GM12801 (cell line): ENCODE results near the gene THSD4.

ENCODE experiments used
- CTCF ChIP-seq: IDR thresholded peaks from one replicate; pipeline ENCODE4 v1.5.1; 2011; ENCODE audit warnings: control low read depth; ENCODE audit not compliant: insufficient read length; ENCODE audit errors: extremely low read depth

The THSD4 gene

GRCh38 chr15:71611553-71612396 is 496.5 kb downstream of the THSD4 start:
- TF ChIP-seq CTCF: no peak

GRCh38 chr15:71612397-71612722 is 497.1 kb downstream of the THSD4 start:
- no peak for TF ChIP-seq CTCF

- no peak for TF ChIP-seq CTCF
These were observed 497.6 kb downstream of the THSD4 start for GRCh38 chr15:71612869-71613268.

GRCh38 chr15:71623111-71623510 is 507.8 kb downstream of the THSD4 start:
- no peak for TF ChIP-seq CTCF

GRCh38 chr15:71626596-71627088 is 511.4 kb downstream of the THSD4 start:
- no peak for TF ChIP-seq CTCF

GRCh38 chr15:71627188-71627587 is 511.9 kb downstream of the THSD4 start:
- TF ChIP-seq CTCF: no peak

- no peak for TF ChIP-seq CTCF
These were observed 512.3 kb downstream of the THSD4 start for GRCh38 chr15:71627604-71628003.
